Midbrain (tissue), 1 donor: ENCODE measurements around the gene CCL4.

ENCODE experiments used
- DNase-seq: peaks from one replicate; lab custom pipeline; 2025; lab: John Stamatoyannopoulos, UW

CCL4 gene

DNA sequence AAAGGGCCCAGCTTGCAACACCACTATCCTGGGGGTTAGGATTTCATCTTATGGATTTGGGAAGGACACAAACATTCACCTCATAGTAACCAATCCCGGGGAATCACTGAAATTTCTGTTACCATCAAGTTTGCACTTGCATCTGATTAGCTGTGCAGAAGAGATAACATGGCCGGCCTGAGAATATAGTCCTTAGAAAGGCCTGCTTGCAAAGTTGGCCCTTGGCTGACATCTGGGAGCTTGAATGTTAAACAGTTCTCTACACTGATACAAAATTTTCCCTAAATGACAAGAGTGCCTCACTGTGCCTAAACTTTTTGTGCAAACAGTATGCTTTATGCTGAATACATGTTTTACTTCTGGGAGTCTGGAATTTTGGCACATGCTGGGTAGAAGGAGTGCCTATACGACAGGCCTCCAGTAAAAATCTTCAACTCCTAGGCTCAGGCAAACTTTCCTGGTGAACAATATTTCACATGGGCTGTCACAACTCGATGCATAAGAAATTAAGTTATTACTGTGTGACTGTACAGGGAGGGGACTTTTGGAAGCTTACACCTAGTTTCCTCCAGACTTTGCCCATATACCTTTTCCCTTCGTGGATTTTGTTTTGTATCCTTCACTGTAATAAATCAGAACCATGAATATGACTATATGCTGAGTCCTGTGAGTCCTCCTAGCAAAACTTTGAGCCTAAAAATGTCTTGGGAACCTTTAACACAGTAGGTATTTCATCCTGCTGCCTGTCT lies 41.5 kb downstream of the CCL4 start:
- DNase-seq, result no peak

DNA sequence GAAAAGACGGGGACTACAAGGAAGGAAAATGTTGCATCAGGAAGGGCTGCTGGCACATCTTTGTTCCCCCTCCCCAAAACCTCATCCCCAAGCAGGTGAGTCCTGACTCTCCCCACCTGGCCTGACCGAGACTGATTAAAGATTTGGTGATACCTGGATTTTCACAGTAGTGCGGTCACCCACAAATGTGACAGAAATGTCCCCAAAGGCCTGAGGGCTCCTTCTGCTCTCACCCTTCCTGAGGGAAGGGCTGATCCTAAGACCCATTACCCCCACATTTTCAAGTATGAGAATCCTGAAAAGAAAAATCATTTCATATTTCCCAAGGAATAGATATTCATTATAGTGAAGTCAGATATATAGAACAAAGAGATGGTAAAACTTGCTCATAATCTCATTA lies 44.0 kb downstream of the CCL4 start:
- DNase-seq, result no peak

DNA sequence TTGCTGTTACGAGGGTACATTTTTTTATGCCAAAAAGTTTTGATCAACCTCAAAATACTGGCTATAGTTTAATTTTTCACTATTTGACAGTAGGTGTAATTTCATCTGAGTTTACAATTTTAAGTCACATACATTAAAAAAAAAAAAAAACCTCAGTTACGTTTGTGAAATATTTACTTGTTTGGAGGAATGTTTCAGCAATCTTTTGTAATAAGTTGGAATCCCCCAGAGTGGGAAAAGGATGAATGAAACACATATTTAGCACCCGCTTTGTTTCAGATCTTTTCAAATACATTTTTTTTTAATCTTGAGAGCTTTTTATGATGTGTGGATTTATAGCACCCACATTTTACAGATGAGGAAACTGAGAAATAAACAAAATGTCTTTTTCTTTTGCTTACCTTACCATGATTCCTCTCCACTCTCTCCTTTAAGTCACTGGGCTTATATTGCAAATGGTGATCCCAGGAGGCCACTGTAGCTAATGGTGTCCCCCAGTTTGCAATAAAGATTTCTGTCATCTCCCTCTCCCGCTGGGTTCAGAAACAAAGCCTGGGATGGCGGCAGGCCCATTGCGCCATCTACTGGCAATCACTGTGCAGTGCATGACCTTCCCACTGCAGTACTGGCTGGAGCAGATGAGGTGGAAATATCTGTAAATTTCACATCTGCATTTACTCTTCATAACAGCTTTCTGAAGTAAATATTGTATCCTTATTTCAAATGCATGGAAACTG lies 45.1 kb downstream of the CCL4 start:
- DNase-seq, result peak; percentile 63

DNA sequence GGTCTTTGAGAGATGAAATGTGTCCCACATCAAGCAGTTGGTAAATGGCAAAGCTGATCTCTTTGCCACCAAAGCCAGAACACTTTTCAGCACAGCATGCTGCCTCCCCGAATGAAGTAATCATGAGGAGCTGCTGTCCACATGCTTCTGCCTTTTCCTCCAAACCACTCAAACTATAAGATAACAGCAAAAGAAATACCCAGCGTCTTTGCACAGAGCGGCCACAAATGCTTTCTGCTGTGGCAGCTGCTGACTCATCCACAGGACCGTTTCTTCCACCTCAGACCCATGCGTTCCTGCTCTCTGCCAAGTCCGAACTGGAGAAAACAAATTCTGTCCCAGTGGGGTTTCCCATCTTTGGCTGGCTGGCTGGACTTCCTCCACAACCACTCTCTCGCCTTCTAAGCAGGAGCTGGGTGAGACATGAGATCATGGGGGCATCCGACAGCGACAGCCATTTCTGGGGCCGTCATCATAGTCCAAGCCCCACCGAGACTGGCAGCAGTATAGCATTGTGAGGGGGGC lies 45.7 kb downstream of the CCL4 start:
- DNase-seq, result no peak

GRCh38 chr17:36151891-36152638 lies 48.4 kb downstream of the CCL4 start:
- no peak for DNase-seq

GRCh38 chr17:36152639-36153120 lies 49.1 kb downstream of the CCL4 start:
- no peak for DNase-seq

- no peak for DNase-seq
Measured at GRCh38 chr17:36153895-36154610, 50.4 kb downstream of the CCL4 start.
